ENCODE measurements around the gene CD247. TPM values are rescaled to one million over a fixed set of nuclear protein-coding genes. Genes with fewer than 3 reads are reported as not detected.

The CD247 gene
- total and polyA plus RNA-seq, 10 of the 15 experiments (the other 5 are each of a cell fraction or from before 2014, with no cell fraction given): 0.10 to 0.77 (median 0.30) TPM

GRCh38 chr1:167482184-167482583, 36.1 kb downstream of the CD247 start (continued):
- TF ChIP-seq GABPA (IDR thresholded peaks at IDR 0.05; ENCODE audit: low read depth) (no peak), SRF (IDR thresholded peaks at IDR 0.05; ENCODE audit: low read depth in 2 of 2, low read length in 2 of 2) (no peak), RFX5 (IDR thresholded peaks at IDR 0.05; ENCODE audit: low read depth, low read length) (no peak), SPI1 (IDR thresholded peaks at IDR 0.05; ENCODE audit: borderline replicate concordance, insufficient read depth, low read depth, low read length) (no peak), HDAC2 (IDR thresholded peaks at IDR 0.05) (no peak), BCL11A (IDR thresholded peaks at IDR 0.05; ENCODE audit: low read depth, low read length) (no peak)
- TF ChIP-seq, protein P1, sequence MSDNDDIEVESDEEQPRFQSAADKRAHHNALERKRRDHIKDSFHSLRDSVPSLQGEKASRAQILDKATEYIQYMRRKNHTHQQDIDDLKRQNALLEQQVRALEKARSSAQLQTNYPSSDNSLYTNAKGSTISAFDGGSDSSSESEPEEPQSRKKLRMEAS (IDR thresholded peaks at IDR 0.05; ENCODE audit: low read depth, low read length): no peak

DNA sequence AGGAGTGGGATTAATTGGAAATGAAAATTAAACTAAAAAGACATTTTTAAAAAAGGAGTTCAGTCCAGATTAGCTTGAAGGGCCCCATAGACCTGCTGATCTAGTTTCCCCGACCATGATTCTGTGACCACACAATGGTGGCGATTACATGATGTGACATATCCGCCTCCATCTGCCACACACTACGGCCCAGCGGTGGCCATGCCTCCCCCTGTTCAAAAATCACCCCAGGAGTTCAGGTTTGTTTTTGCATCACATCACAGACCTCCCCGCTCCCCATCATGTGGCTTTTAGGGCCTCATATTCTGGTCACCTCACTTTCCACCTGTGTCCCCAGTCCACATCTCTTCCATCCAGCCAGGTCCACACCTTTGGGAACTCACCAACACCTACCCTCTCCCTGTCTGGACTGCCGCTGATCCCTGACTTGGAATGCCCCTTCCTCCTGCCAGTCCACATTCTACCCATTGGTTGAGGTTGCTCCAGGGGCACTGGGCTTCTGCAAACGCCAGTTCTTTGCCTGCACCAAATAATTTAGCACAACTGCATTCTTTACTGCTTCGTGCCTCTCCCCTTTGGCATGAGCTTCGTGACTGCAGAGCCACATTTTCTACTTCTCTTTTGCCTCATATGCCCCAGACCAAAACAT, 38.9 kb downstream of the CD247 start:
- BruUV-seq (replicated peaks): no TSS peak
- H3K4me3 ChIP-seq: no peak overlapping the region
- SMC1A ChIA-PET (ENCODE audit: uncharacterized antibody, unreplicated experiment): no interaction called here
- H3K4me1 ChIP-seq (ENCODE audit: control insufficient read depth, insufficient read depth, low read length): no peaks in the 10 kb centered on the region
- H3K27me3 ChIP-seq (replicated peaks in 1 of 2; ENCODE audit: control insufficient read depth in 2 of 2, insufficient read depth in 2 of 2, low read length in 1 of 2): no peaks in the 10 kb centered on the region
- ATAC-seq (no peak), DNase-seq (ENCODE audit: low read depth, low spot score) (no peak), FAIRE-seq (no peak)
- WGBS (ENCODE audit: insufficient coverage, insufficient replicate concordance, low lambda C conversion rate, missing lambda C conversion rate): 31% methylated on average over 10 of the region's 10 CpGs
- H3K9ac ChIP-seq (ENCODE audit: control insufficient read depth, insufficient read depth, low read length): no peak overlapping the region
- no peaks in the 10 kb centered on the region for H4K20me1 ChIP-seq (ENCODE audit: control insufficient read depth, insufficient read depth)
- POLR2A ChIA-PET: no interaction called here
- intact Hi-C loops (cut with micrococcal nuclease; ENCODE audit: unreplicated experiment) (no loop called here), in situ Hi-C loops (cut with MboI) (no loop called here)
- no peaks in the 10 kb centered on the region for H3K9me3 ChIP-seq (replicated peaks; ENCODE audit: control insufficient read depth, insufficient read depth, low read length)
- CTCF ChIA-PET: interaction anchor here (0.8 to 1.8 kb wide), 4 partner anchors 8 to 76 kb away, joined by 3 to 8 read pairs (median 4); no protein-coding TSS in a partner anchor
- H3K36me3 ChIP-seq (ENCODE audit: control insufficient read depth in 2 of 2, insufficient read depth in 2 of 2, low read length in 1 of 2): no peaks in the 10 kb centered on the region
- no peak overlapping the region for H2AFZ ChIP-seq (ENCODE audit: control insufficient read depth, low read depth, low read length)
- H3K79me2 ChIP-seq (ENCODE audit: control insufficient read depth, insufficient read depth, low read length): no peaks in the 10 kb centered on the region
- H3K27ac ChIP-seq (ENCODE audit: control insufficient read depth, insufficient read depth): no peak overlapping the region
- RAD21 ChIA-PET (ENCODE audit: unreplicated experiment): interaction anchor here (1.1 kb wide), 1 partner anchor 51 kb away, joined by 3 read pairs; no protein-coding TSS in a partner anchor
- no peak overlapping the region for H3K4me2 ChIP-seq (ENCODE audit: control insufficient read depth, insufficient read depth)
- TF ChIP-seq, protein P2, sequence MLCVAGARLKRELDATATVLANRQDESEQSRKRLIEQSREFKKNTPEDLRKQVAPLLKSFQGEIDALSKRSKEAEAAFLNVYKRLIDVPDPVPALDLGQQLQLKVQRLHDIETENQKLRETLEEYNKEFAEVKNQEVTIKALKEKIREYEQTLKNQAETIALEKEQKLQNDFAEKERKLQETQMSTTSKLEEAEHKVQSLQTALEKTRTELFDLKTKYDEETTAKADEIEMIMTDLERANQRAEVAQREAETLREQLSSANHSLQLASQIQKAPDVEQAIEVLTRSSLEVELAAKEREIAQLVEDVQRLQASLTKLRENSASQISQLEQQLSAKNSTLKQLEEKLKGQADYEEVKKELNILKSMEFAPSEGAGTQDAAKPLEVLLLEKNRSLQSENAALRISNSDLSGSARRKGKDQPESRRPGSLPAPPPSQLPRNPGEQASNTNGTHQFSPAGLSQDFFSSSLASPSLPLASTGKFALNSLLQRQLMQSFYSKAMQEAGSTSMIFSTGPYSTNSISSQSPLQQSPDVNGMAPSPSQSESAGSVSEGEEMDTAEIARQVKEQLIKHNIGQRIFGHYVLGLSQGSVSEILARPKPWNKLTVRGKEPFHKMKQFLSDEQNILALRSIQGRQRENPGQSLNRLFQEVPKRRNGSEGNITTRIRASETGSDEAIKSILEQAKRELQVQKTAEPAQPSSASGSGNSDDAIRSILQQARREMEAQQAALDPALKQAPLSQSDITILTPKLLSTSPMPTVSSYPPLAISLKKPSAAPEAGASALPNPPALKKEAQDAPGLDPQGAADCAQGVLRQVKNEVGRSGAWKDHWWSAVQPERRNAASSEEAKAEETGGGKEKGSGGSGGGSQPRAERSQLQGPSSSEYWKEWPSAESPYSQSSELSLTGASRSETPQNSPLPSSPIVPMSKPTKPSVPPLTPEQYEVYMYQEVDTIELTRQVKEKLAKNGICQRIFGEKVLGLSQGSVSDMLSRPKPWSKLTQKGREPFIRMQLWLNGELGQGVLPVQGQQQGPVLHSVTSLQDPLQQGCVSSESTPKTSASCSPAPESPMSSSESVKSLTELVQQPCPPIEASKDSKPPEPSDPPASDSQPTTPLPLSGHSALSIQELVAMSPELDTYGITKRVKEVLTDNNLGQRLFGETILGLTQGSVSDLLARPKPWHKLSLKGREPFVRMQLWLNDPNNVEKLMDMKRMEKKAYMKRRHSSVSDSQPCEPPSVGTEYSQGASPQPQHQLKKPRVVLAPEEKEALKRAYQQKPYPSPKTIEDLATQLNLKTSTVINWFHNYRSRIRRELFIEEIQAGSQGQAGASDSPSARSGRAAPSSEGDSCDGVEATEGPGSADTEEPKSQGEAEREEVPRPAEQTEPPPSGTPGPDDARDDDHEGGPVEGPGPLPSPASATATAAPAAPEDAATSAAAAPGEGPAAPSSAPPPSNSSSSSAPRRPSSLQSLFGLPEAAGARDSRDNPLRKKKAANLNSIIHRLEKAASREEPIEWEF (IDR thresholded peaks at IDR 0.05; ENCODE audit: insufficient replicate concordance, low read depth, low read length): no peak
- TF ChIP-seq ZNF384 (IDR thresholded peaks at IDR 0.05; ENCODE audit: borderline replicate concordance, low read depth, low read length) (no peak), HDAC6 (IDR thresholded peaks at IDR 0.05; ENCODE audit: unreplicated experiment) (no peak), KLF5 (IDR thresholded peaks at IDR 0.05; ENCODE audit: partially characterized antibody) (no peak), RUNX3 (IDR thresholded peaks at IDR 0.05; ENCODE audit: low read length) (no peak), RCOR1 (conservative IDR thresholded peaks at IDR 0.05; ENCODE audit: low read depth, low read length) (no peak), SIX5 (IDR thresholded peaks at IDR 0.05; ENCODE audit: low read depth, low read length, severe bottlenecking) (no peak), CHD1 (IDR thresholded peaks at IDR 0.05; ENCODE audit: low read depth, low read length) (no peak), E2F4 (IDR thresholded peaks at IDR 0.05; ENCODE audit: low read depth, low read length) (no peak), MEF2A (IDR thresholded peaks at IDR 0.05; ENCODE audit: insufficient read depth, low read depth, low read length) (no peak), SP1 (IDR thresholded peaks at IDR 0.05; ENCODE audit: low read depth, low read length) (no peak)
